Adrenal gland (tissue), 5 donors: ENCODE results near the gene ST3GAL6.

Source experiments
- POLR2A ChIP-seq, 2 donors: fragments of 450-650 bp; IDR thresholded peaks; one replicate each; pipeline ENCODE4 v1.6.1; 2017; ENCODE audit warnings: antibody characterized with exemption in 2 of 2, mild to moderate bottlenecking in 2 of 2, moderate library complexity in 1 of 2
- TF ChIP-seq, protein P1 (sequence below), 6 experiments: fragments of 450-650 bp in 4 of 6; fragments of 200-600 bp in 2 of 6; sonication (generic) in 1 of 6; IDR thresholded peaks; 1 replicate in 5 of 6; 2 replicates in 1 of 6; pipeline versions ENCODE4 v1.5.1 to v1.8.0; 2016 to 2021; ENCODE audit warnings: antibody characterized with exemption in 6 of 6, mild to moderate bottlenecking in 2 of 6, moderate library complexity in 1 of 6
- donor health status: DM: no; HTN: no; CAD: no.

DNA sequence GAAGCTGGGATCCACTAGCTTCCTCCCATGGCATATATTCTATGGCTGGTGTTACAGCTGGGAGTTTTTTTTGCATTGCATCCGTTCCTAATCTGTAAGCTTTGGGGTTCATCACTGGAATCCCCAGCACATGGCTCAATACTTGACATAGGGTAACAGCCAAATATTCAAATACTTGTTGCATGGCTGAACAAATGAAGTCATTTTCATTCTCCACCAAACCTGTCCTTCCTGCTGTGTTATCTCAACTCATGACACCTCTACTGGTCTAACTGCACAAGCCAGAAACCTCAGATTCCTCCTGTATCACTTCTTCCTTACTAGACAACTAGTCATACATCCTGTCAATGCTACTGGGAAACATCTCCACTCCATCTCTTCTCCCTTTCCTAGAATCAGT lies 43.4 kb downstream of the ST3GAL6 start:
- TF ChIP-seq, protein P1, sequence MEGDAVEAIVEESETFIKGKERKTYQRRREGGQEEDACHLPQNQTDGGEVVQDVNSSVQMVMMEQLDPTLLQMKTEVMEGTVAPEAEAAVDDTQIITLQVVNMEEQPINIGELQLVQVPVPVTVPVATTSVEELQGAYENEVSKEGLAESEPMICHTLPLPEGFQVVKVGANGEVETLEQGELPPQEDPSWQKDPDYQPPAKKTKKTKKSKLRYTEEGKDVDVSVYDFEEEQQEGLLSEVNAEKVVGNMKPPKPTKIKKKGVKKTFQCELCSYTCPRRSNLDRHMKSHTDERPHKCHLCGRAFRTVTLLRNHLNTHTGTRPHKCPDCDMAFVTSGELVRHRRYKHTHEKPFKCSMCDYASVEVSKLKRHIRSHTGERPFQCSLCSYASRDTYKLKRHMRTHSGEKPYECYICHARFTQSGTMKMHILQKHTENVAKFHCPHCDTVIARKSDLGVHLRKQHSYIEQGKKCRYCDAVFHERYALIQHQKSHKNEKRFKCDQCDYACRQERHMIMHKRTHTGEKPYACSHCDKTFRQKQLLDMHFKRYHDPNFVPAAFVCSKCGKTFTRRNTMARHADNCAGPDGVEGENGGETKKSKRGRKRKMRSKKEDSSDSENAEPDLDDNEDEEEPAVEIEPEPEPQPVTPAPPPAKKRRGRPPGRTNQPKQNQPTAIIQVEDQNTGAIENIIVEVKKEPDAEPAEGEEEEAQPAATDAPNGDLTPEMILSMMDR (IDR thresholded peaks at IDR 0.05): no peak
- no peak for TF ChIP-seq POLR2A (IDR thresholded peaks at IDR 0.05)
